SU-DHL-6 (cell line): Measurements from ENCODE around the gene ICAM1.
A peak's percentile ranks its signal among the peaks of the same experiment; 100 is the strongest.

ENCODE experiments used
- CTCF ChIP-seq: fragments of 200-600 bp; sonication (generic); IDR thresholded peaks from one replicate; pipeline ENCODE4 v1.5.1; 2017; ENCODE audit warnings: antibody characterized with exemption, mild to moderate bottlenecking, low read length, moderate library complexity; ENCODE audit not compliant: insufficient read depth, poor library complexity, severe bottlenecking
- EZH2phosphoT487 ChIP-seq: fragments of 200-600 bp; sonication (generic), shearing (Covaris generic); conservative IDR thresholded peaks from 2 replicates; pipeline ENCODE4 v1.6.1; 2018; ENCODE audit warnings: mild to moderate bottlenecking, antibody characterized with exemption, low read length, moderate library complexity, mixed read lengths

DNA sequence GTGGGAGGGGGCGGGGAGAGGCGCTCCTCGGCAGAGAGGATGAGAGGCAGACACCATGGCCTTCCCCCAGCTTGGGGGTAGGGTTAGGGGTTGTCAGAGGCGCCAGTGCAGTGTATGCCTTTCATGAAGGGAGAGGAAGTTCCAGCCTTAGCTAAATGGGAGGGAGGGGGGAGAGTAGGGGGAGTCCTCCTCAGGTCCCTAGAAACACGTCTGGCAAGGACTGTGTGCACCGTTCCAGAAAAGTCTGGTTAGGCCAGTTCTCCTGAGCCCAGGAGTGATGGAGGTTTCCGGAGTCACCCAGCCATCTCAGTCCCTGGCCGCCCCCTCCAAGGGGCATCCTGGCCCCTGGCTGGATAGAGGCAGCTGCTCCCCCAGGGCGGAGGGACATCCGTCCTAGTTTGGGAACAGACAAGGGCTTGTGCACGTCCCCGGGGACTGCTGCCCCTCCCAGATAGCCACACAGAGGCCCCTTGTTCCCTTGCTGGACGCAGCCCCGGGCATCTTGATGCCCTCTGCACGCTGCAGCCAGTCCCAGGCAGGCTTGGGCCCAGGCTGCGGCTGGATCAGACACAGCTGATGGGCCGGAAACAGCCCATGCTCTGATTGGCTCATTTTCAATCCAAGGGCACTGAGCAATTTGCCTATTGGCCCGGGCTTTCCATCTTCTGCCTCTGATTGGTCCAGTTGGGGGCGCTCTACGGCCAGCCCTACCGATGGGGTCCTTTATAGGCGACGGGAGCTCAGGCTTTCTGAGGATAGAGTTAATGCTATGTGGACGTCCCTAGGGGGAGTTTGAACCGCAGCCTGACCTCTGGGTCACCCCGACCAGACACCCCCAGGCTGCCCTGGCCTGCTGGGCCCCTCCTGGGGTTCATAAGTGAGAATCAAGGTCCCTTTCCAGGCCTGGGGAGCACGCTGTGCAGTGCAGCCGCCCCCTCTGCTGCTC, 43.6 kb upstream of the ICAM1 start:
- TF ChIP-seq CTCF (peak; percentile 57), EZH2phosphoT487 (no peak)
